Measurements from ENCODE around the gene NENF.

Gene NENF

GRCh38 chr1:212431644-212432043 lies 1.1 kb upstream of the NENF start:
- no peak for DNase-seq (ENCODE audit: low spot score)

GRCh38 chr1:212432272-212432660 lies 454 bp upstream of the NENF start:
- DNase-seq (ENCODE audit: low spot score) = no peak

GRCh38 chr1:212433577-212434462 lies 1.1 kb downstream of the NENF start:
- no peak for DNase-seq (ENCODE audit: low spot score)

- no peak for DNase-seq (ENCODE audit: low spot score)
Observed at GRCh38 chr1:212434992-212435391, 2.3 kb downstream of the NENF start.

- no peak for DNase-seq (ENCODE audit: low spot score)
Observed at GRCh38 chr1:212437179-212437798, 4.6 kb downstream of the NENF start.

- no peak for DNase-seq (ENCODE audit: low spot score)
Observed at GRCh38 chr1:212438831-212439237, 6.1 kb downstream of the NENF start.

GRCh38 chr1:212440419-212440818 lies 7.7 kb downstream of the NENF start:
- no peak for DNase-seq (ENCODE audit: low spot score)

GRCh38 chr1:212442408-212442807 lies 9.7 kb downstream of the NENF start:
- DNase-seq (ENCODE audit: low spot score) = no peak

GRCh38 chr1:212446333-212446732 lies 13.6 kb downstream of the NENF start:
- no peak for DNase-seq (ENCODE audit: low spot score)

GRCh38 chr1:212447478-212447877 lies 14.8 kb downstream of the NENF start:
- no peak for DNase-seq (ENCODE audit: low spot score)

- DNase-seq (ENCODE audit: low spot score) = no peak
Observed at GRCh38 chr1:212450331-212450881, 17.7 kb downstream of the NENF start.

- DNase-seq (ENCODE audit: low spot score) = no peak
Observed at GRCh38 chr1:212451416-212452322, 18.9 kb downstream of the NENF start.

- no peak for DNase-seq (ENCODE audit: low spot score)
Observed at GRCh38 chr1:212452323-212453155, 19.8 kb downstream of the NENF start.

- no peak for DNase-seq (ENCODE audit: low spot score)
Observed at GRCh38 chr1:212453156-212453857, 20.6 kb downstream of the NENF start.

- DNase-seq (ENCODE audit: low spot score) = peak; percentile 33
Observed at GRCh38 chr1:212454741-212455140, 22.0 kb downstream of the NENF start.

- no peak for DNase-seq (ENCODE audit: low spot score)
Observed at GRCh38 chr1:212455401-212455800, 22.7 kb downstream of the NENF start.

- DNase-seq (ENCODE audit: low spot score) = peak; percentile 92
Observed at GRCh38 chr1:212455803-212456528, 23.2 kb downstream of the NENF start.

- DNase-seq (ENCODE audit: low spot score) = peak; percentile 78
Observed at GRCh38 chr1:212457740-212458338, 25.1 kb downstream of the NENF start.

- DNase-seq (ENCODE audit: low spot score) = no peak
Observed at GRCh38 chr1:212458817-212459216, 26.1 kb downstream of the NENF start.
